Measurements from ENCODE around the gene ARHGAP42.
A peak's percentile ranks its signal among the peaks of the same experiment; 100 is the strongest.

Gene ARHGAP42

GRCh38 chr11:100855466-100856067 lies 168.5 kb downstream of the ARHGAP42 start:
- DNase-seq (ENCODE audit: low read depth, low spot score) = no peak
- H3K27ac ChIP-seq = no peak overlapping the region

- DNase-seq (ENCODE audit: low read depth, low spot score) = no peak
- H3K27ac ChIP-seq = no peak overlapping the region
Observed at GRCh38 chr11:100857236-100858005, 170.3 kb downstream of the ARHGAP42 start.

GRCh38 chr11:100860318-100861155 lies 173.4 kb downstream of the ARHGAP42 start:
- H3K27ac ChIP-seq = no peak overlapping the region
- no peak for DNase-seq (ENCODE audit: low read depth, low spot score)

GRCh38 chr11:100861212-100861611 lies 174.1 kb downstream of the ARHGAP42 start:
- no peak for DNase-seq (ENCODE audit: low read depth, low spot score)
- no peak overlapping the region for H3K27ac ChIP-seq

GRCh38 chr11:100863080-100863581 lies 176.0 kb downstream of the ARHGAP42 start:
- H3K27ac ChIP-seq = no peak overlapping the region

GRCh38 chr11:100865443-100866065 lies 178.5 kb downstream of the ARHGAP42 start:
- no peak overlapping the region for H3K27ac ChIP-seq
- DNase-seq (ENCODE audit: low read depth, low spot score) = no peak

More at GRCh38 chr11:100863080-100863581, 176.0 kb downstream of the ARHGAP42 start:
- no peak for DNase-seq (ENCODE audit: low read depth, low spot score)

GRCh38 chr11:100866453-100866852 lies 179.4 kb downstream of the ARHGAP42 start:
- no peak for DNase-seq (ENCODE audit: low read depth, low spot score)
- no peak overlapping the region for H3K27ac ChIP-seq

- DNase-seq (ENCODE audit: low read depth, low spot score) = no peak
Observed at GRCh38 chr11:100867606-100868005, 180.5 kb downstream of the ARHGAP42 start.

GRCh38 chr11:100869328-100869727 lies 182.2 kb downstream of the ARHGAP42 start:
- DNase-seq (ENCODE audit: low read depth, low spot score) = no peak
- no peak overlapping the region for H3K27ac ChIP-seq

More at GRCh38 chr11:100867606-100868005, 180.5 kb downstream of the ARHGAP42 start:
- H3K27ac ChIP-seq = no peak overlapping the region

GRCh38 chr11:100870138-100870537 lies 183.1 kb downstream of the ARHGAP42 start:
- no peak for DNase-seq (ENCODE audit: low read depth, low spot score)
- H3K27ac ChIP-seq = no peak overlapping the region

- H3K27ac ChIP-seq = no peak overlapping the region
- DNase-seq (ENCODE audit: low read depth, low spot score) = no peak
Observed at GRCh38 chr11:100872951-100873740, 186.1 kb downstream of the ARHGAP42 start.

GRCh38 chr11:100874203-100874602 lies 187.1 kb downstream of the ARHGAP42 start:
- no peak overlapping the region for H3K27ac ChIP-seq
- no peak for DNase-seq (ENCODE audit: low read depth, low spot score)

- no peak for DNase-seq (ENCODE audit: low read depth, low spot score)
- no peak overlapping the region for H3K27ac ChIP-seq
Observed at GRCh38 chr11:100875521-100875869, 188.4 kb downstream of the ARHGAP42 start.

- H3K27ac ChIP-seq = peak overlapping the region; percentile 4
- DNase-seq (ENCODE audit: low read depth, low spot score) = no peak
Observed at GRCh38 chr11:100876815-100877520, 189.9 kb downstream of the ARHGAP42 start.

GRCh38 chr11:100878474-100878873 lies 191.4 kb downstream of the ARHGAP42 start:
- DNase-seq (ENCODE audit: low read depth, low spot score) = no peak
- no peak overlapping the region for H3K27ac ChIP-seq

GRCh38 chr11:100882957-100883356 lies 195.9 kb downstream of the ARHGAP42 start:
- DNase-seq (ENCODE audit: low read depth, low spot score) = no peak

GRCh38 chr11:100883830-100884229 lies 196.7 kb downstream of the ARHGAP42 start:
- DNase-seq (ENCODE audit: low read depth, low spot score) = no peak
- no peak overlapping the region for H3K27ac ChIP-seq

More at GRCh38 chr11:100882957-100883356, 195.9 kb downstream of the ARHGAP42 start:
- no peak overlapping the region for H3K27ac ChIP-seq

GRCh38 chr11:100887659-100888058 lies 200.6 kb downstream of the ARHGAP42 start:
- no peak for DNase-seq (ENCODE audit: low read depth, low spot score)
- H3K27ac ChIP-seq = no peak overlapping the region

- DNase-seq (ENCODE audit: low read depth, low spot score) = no peak
- no peak overlapping the region for H3K27ac ChIP-seq
Observed at GRCh38 chr11:100888836-100889235, 201.7 kb downstream of the ARHGAP42 start.

All from epithelial cell of prostate (primary cell).